SJSA1 (cell line): Measurements from ENCODE around the gene TMEM91. TPM values are rescaled to one million over a fixed set of nuclear protein-coding genes. Genes with fewer than 3 reads are reported as not detected.

Experiments used
- DNase-seq, 2 experiments: peaks; one replicate each; pipeline ENCODE4 v3.0.0-alpha.2; 2015 to 2020; ENCODE audit warnings: low spot score in 2 of 2, low read depth in 1 of 2
- H3K27ac ChIP-seq: fragments of 250-450 bp; sonication (Bioruptor Pico); 2 replicates; pipeline ENCODE4 v1.5.1; 2020; ENCODE audit warnings: mild to moderate bottlenecking, moderate library complexity
- H3K27me3 ChIP-seq: fragments of 250-450 bp; sonication (Bioruptor Pico); replicated peaks from 2 replicates; pipeline ENCODE4 v1.5.1; 2020; ENCODE audit warnings: mild to moderate bottlenecking, moderate library complexity
- H3K36me3 ChIP-seq: fragments of 250-450 bp; sonication (Bioruptor Pico); 2 replicates; pipeline ENCODE4 v1.5.1; 2020; ENCODE audit warnings: mild to moderate bottlenecking
- H3K4me1 ChIP-seq: fragments of 250-450 bp; sonication (Bioruptor Pico); replicated peaks from 2 replicates; pipeline ENCODE4 v1.6.1; 2021; ENCODE audit warnings: mild to moderate bottlenecking
- H3K4me3 ChIP-seq: fragments of 250-450 bp; sonication (Bioruptor Pico); 2 replicates; pipeline ENCODE4 v1.5.1; 2020; ENCODE audit warnings: mild to moderate bottlenecking
- H3K9me3 ChIP-seq: fragments of 250-450 bp; sonication (Bioruptor Pico); replicated peaks from 2 replicates; pipeline ENCODE4 v1.5.1; 2020; ENCODE audit warnings: mild to moderate bottlenecking
- total RNA-seq: library from RNA; depleted of rRNA; stranded (reverse); fragments of >200 nt; shearing (Covaris generic); gene quantifications from 2 replicates; pipeline ENCODE4 v1.2.3, GENCODE V29; 2014

The TMEM91 gene
- total RNA-seq, 1 experiment from 2014 or later: 2.5 TPM

DNA sequence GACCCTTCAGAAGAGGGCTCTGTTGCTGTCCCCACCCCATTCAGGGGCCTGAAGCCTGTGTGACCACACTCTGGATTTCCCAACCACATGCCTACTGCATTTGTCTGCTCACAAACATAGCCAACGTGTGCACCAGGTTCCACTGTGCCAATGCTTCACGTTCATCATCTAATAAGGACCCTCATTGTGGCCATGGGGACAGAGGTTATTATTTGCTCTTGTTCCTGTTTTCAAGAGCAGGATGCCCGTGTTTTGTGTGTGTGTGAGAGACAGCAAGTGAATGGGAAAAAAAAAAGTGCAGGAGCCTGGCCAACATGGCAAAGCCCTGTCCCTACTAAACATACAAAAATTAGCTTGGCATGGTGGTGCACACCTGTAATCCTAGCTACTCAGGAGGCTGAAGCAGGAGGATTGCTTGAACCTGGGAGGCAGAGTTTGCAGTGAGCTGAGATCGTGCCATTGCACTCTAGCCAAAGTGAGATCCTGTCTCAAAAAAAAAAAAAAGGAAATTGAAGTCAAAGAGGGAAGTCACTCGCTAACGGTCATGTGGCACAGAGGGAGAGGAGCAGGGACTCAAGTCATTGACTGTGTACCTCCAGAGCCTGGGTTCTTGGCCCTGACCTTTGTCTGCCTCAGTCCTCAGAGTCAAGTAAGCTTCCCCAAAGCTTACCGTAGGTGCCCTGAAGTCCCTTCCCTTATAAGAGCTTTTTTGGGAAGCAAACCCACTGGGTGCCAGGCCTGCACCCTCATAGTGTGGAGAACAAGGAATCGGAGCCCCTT is 44.0 kb downstream of the TMEM91 start:
- H3K4me1 ChIP-seq: no peaks in the 10 kb centered on the region
- no peak overlapping the region for H3K4me3 ChIP-seq
- no peaks in the 10 kb centered on the region for H3K9me3 ChIP-seq
- no peak overlapping the region for H3K27ac ChIP-seq
- no peak for DNase-seq
- peaks cover 40% of the 10 kb centered on the region for H3K36me3 ChIP-seq
- H3K27me3 ChIP-seq: no peaks in the 10 kb centered on the region

DNA sequence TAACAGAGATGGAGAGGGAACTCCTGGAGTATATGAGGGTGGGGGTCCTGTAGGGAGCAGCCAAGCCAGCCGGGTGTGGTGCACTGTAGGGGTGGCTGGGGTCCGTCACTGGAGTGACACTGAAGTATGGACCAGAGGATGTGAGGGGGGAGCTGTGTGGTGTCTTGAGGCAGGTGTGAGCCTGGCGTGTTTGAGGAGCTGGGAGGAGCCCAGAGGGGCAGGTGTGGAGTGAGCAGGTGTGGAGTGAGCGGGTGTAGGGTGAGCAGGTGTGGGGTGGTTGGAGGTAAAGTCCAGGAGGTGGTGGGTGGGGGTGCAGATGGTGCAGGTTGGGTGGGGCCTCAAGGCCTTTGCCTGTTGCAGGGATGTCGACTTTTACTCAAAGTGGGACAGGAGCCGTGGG is 45.0 kb downstream of the TMEM91 start:
- H3K4me1 ChIP-seq: no peaks in the 10 kb centered on the region
- H3K4me3 ChIP-seq: no peak overlapping the region
- no peak overlapping the region for H3K27ac ChIP-seq
- H3K9me3 ChIP-seq: no peaks in the 10 kb centered on the region
- H3K36me3 ChIP-seq: peaks cover 45% of the 10 kb centered on the region
- DNase-seq: no peak
- no peaks in the 10 kb centered on the region for H3K27me3 ChIP-seq

DNA sequence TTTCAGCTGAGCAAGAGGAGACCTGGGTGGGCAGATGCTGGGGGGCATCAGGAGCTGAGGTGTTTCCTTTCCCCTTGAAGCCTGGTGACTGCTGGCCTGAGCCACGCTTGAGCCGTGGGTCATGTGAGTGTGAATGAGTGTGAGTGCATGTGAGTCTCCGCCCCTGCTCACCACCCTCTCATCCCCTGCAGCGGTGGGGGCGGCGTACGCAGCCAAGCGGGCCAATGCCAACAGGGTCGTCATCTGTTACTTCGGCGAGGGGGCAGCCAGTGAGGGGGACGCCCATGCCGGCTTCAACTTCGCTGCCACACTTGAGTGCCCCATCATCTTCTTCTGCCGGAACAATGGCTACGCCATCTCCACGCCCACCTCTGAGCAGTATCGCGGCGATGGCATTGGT is 45.6 kb downstream of the TMEM91 start:
- no peak overlapping the region for H3K4me3 ChIP-seq
- DNase-seq: no peak
- H3K36me3 ChIP-seq: peaks cover 39% of the 10 kb centered on the region
- H3K4me1 ChIP-seq: no peaks in the 10 kb centered on the region
- no peaks in the 10 kb centered on the region for H3K9me3 ChIP-seq
- no peaks in the 10 kb centered on the region for H3K27me3 ChIP-seq
- H3K27ac ChIP-seq: no peak overlapping the region

DNA sequence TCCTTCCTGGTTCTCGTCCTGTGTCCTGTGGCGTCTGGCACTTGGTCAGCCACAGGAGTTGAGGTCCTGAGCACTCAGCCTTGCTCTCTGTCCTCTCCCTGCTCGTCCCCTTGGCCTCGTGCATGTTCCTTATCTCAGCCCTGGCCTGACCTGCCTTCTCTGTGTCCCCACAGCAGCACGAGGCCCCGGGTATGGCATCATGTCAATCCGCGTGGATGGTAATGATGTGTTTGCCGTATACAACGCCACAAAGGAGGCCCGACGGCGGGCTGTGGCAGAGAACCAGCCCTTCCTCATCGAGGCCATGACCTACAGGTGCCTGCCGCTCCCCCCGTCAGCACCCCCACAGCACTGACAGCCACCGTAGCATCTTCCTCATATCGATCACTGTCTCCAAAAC is 46.1 kb downstream of the TMEM91 start:
- Histone ChIP-seq H3K27me3 (no peaks in the 10 kb centered on the region), H3K36me3 (peaks cover 39% of the 10 kb centered on the region), H3K9me3 (no peaks in the 10 kb centered on the region), H3K4me1 (no peaks in the 10 kb centered on the region), H3K4me3 (no peak overlapping the region), H3K27ac (no peak overlapping the region)
- no peak for DNase-seq

DNA sequence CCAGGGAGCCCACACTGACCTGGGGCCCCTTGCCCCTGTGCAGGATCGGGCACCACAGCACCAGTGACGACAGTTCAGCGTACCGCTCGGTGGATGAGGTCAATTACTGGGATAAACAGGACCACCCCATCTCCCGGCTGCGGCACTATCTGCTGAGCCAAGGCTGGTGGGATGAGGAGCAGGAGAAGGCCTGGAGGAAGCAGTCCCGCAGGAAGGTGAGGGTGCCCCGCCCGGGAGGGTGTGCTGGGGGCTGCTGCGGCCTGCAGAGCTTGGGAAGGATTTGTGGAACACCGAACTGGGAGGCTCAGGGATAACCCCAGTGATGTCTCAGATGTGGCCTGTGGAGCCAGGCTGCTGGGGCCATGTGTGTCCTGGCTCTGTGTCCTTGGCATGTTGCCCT is 46.6 kb downstream of the TMEM91 start:
- H3K4me3 ChIP-seq: no peak overlapping the region
- no peaks in the 10 kb centered on the region for H3K27me3 ChIP-seq
- peaks cover 39% of the 10 kb centered on the region for H3K36me3 ChIP-seq
- H3K9me3 ChIP-seq: no peaks in the 10 kb centered on the region
- no peak overlapping the region for H3K27ac ChIP-seq
- H3K4me1 ChIP-seq: no peaks in the 10 kb centered on the region
- no peak for DNase-seq

DNA sequence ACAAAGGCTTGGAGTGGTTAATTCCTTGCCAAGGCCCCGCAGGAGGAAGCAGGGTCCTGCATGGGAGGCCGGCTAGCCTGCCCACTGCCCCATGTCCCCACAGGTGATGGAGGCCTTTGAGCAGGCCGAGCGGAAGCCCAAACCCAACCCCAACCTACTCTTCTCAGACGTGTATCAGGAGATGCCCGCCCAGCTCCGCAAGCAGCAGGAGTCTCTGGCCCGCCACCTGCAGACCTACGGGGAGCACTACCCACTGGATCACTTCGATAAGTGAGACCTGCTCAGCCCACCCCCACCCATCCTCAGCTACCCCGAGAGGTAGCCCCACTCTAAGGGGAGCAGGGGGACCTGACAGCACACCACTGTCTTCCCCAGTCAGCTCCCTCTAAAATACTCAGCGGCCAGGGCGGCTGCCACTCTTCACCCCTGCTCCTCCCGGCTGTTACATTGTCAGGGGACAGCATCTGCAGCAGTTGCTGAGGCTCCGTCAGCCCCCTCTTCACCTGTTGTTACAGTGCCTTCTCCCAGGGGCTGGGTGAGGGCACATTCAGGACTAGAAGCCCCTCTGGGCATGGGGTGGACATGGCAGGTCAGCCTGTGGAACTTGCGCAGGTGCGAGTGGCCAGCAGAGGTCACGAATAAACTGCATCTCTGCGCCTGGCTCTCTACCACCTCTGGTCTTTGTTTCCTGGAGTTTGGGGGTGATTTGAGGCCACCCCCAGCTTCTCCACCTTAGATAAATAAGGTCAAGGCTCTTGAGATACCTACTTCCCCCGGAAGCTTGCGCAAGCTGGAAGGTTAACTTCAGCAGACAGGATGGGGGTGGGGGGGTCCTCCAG is 48.2 kb downstream of the TMEM91 start:
- Histone ChIP-seq H3K4me1 (no peaks in the 10 kb centered on the region), H3K36me3 (peaks cover 35% of the 10 kb centered on the region), H3K4me3 (no peak overlapping the region), H3K27me3 (no peaks in the 10 kb centered on the region), H3K27ac (no peak overlapping the region), H3K9me3 (no peaks in the 10 kb centered on the region)
- DNase-seq: no peak

DNA sequence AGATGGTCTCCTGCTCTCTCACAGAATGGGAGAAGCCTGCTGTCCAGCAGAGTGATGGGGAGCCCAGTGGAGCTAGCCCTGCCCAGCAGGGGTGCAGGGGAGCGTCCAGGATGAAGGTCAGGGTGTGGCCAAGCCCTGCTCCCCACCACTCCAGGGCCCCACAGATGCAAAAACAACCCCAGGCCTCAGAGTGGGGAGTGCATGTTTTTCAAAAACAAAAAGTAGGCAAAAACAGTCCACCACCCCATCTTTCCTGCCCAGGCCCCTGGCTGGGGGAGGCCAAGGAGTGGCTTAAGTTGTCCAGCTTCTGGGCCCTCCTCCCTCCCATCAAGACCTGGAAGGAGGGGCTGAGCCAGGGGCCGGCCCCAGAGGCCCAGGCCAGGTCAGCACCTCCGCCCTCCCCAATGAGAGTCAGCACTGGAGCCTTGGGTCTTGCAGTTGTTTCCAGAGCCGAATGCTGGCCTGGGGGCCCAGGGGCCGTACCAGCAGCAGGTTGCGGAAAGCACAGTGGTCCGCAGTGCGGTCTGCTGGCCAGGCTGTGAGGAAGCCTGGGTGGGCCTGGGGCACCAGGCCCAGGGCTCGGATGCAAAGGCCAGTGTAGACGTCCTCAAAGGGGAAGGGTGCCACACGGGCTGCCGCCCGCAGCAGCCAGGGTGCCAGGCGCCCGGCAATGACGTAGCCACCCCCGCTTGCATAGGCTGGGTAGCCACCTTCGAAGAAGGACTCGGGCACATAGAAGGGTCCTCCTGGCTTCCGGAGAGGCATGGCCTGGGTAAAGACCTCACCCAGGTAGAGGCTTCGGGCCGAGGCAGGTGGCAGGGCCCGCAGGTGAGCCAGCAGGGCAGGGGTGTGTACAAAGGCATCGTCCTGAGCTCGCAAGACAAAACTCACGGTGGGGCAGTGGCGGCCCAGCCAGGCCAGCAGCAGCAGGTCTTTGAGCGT is 49.1 kb downstream of the TMEM91 start:
- no peak overlapping the region for H3K4me3 ChIP-seq
- H3K36me3 ChIP-seq: peaks cover 34% of the 10 kb centered on the region
- no peaks in the 10 kb centered on the region for H3K27me3 ChIP-seq
- no peak overlapping the region for H3K27ac ChIP-seq
- no peaks in the 10 kb centered on the region for H3K4me1 ChIP-seq
- no peak for DNase-seq
- no peaks in the 10 kb centered on the region for H3K9me3 ChIP-seq

DNA sequence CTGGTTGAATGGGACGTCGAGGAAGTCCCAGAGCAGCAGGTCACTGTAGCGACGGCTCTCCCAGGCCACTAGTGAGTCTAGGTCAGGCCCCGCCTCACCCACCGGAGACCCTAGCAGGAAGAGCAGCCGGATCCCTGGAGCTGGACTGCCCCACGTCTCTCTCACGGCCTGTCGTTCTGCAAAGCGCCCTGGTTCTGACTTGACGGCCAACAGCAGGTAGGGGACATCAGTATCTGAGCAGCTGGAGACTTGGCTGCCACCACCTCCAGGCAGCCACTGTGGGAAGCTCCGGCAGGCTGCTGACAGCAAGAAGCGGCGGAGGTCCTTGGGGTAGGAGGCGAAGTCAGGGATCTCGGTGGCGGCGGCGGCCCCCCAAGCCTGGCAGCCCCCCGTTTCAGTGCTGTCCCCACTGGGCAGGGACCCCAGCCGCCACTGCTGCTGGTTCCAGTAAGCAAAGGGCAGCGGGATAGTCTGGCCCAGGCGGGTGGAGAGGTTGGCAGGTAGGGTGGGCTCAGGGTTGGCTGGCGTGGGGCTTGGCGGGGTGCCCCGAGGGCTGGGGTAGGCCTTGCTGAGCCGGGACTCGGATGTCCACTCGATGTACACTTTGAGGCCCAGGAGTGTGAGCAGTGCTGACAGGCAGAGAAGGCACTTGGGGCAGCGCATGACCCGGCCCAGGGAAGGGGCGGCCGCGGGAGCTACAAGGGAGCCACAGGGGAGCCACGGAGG is 49.9 kb downstream of the TMEM91 start:
- no peak overlapping the region for H3K4me3 ChIP-seq
- H3K27ac ChIP-seq: no peak overlapping the region
- H3K36me3 ChIP-seq: peaks cover 36% of the 10 kb centered on the region
- H3K9me3 ChIP-seq: no peaks in the 10 kb centered on the region
- no peaks in the 10 kb centered on the region for H3K4me1 ChIP-seq
- no peak for DNase-seq
- H3K27me3 ChIP-seq: no peaks in the 10 kb centered on the region

DNA sequence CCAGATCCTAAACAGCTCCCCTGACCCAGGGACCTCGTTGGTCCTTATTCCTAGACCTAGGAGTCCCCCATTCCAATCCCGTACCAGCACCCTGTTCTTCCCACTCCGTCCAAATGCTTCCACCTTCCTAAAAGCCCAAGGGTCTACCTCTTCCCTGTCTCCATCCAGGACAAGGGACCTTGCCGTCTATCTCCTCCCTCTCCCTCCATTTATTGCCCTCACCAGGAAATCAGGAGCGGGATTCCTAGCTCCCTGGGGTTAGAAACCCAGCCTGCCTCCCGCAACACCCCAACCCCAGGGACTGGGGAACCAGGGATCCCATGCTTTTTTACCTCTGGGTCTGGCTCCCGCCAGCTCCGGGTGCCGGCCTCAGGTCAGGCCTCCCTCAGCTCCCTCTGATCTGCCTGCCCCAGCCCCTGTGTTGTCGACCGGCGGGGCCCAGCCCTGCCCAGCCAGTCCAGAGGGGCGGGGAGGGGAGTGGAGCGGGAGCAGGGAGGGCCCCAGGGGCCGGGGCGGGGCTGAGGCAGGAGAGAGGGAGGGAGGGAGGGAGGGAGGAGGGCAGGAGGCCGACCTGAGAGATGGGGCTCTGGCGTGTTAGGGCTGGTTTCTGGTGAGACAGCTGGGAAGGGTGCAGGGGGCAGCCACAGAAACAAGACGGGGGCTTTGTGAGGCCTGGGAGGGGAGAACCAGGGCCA is 50.8 kb downstream of the TMEM91 start, which contains the start of gene B3GNT8:
TSS of gene B3GNT8 (minus strand) at position 423 of the 695 bp plus-strand sequence. CDS start 596 bp downstream, outside the sequence.
- H3K9me3 ChIP-seq: no peaks in the 10 kb centered on the region
- no peaks in the 10 kb centered on the region for H3K27me3 ChIP-seq
- H3K4me3 ChIP-seq: no peak within 1 kb of the TSS
- H3K27ac ChIP-seq: no peak within 1 kb of the TSS
- no peaks in the 10 kb centered on the region for H3K4me1 ChIP-seq
- DNase-seq: no peak
- peaks cover 42% of the 10 kb centered on the region for H3K36me3 ChIP-seq

DNA sequence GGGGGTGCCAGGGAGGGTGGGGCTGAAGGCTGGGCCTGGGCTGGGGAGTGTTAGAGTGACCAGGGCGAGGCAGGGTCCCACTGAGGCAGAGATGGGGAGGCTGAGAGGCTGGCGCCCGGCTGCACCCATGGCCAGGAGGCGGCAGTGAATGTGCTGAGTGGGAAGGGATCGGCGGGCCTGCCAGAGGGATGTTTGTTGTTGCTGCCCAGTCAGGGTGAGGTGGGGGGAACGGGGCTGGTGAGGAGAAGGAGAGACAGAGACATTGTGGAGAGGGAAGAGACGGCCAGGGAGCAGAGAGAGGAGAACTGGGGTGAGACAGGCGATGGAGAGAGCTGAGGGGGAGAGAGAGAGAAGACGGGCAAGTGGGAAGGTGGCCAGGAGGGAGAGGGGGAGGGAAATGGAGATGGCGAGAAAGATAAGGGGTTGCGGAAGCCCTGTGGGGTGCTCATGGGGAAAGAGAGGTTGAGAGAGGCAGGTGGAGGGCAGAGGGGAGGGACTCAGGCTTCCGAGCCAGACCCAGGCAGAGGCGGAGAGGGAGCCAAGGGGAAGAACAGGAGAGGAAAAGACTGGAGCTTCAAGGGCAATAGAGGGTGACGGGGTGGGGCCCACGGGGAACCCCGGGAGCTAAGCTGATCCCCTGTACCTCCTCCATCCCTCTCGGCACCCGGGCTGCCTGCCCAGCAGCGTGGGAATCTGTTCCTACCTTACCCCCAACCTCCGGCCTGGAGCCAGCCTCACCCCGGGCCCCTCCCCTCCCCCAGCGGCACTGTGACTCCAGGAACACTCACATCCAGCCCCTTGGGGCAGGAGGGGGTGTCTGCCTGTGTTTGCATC is 51.5 kb downstream of the TMEM91 start:
- Histone ChIP-seq H3K36me3 (peaks cover 40% of the 10 kb centered on the region), H3K4me1 (no peaks in the 10 kb centered on the region), H3K27ac (no peak overlapping the region), H3K9me3 (no peaks in the 10 kb centered on the region), H3K4me3 (no peak overlapping the region), H3K27me3 (no peaks in the 10 kb centered on the region)
- DNase-seq: no peak

DNA sequence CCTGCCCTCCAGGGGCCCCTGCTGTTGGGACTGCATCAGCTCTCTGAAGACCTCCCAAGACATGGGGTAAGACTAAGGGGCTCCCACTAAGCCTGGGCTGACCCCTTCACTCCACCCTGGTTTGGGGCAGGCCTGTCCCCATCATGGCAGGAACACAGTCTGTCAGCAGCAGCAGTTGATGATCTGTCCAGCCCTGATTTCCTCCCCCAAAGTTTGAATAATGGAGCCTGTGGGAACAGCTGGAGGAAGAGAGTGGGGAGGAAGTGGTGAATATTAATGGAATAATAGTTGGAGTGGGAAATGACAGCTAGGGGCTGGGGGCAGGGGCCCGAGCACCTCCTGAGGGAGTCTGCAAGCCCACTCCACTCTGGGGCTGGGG is 52.1 kb downstream of the TMEM91 start:
- no peaks in the 10 kb centered on the region for H3K27me3 ChIP-seq
- no peak for DNase-seq
- H3K9me3 ChIP-seq: no peaks in the 10 kb centered on the region
- H3K36me3 ChIP-seq: peaks cover 42% of the 10 kb centered on the region
- H3K27ac ChIP-seq: no peak overlapping the region
- H3K4me3 ChIP-seq: no peak overlapping the region
- no peaks in the 10 kb centered on the region for H3K4me1 ChIP-seq

DNA sequence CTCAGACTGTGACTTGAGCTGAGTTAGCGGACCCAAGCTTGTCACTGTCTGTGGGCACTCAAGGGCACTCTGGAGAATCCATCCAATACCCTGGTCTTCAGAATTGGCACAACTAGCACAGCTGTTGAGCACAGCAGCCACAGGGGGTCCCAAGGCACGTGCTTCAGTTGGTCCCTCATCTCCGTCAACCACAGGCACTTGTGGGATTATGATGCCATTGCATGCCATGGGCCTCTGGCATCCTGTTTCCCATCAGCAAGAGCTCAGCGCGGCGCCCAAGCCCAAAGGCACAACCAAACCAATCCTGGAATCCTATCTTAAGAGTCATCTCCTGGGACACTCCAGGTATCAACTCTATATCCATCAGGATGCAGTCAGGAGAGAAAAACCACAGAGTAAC is 54.6 kb downstream of the TMEM91 start:
- DNase-seq: no peak
- Histone ChIP-seq H3K36me3 (peaks cover 44% of the 10 kb centered on the region), H3K9me3 (no peaks in the 10 kb centered on the region), H3K27ac (no peak overlapping the region), H3K27me3 (no peaks in the 10 kb centered on the region), H3K4me3 (no peak overlapping the region), H3K4me1 (no peaks in the 10 kb centered on the region)
